ENCODE data around the gene KDM4D.

The KDM4D gene

GRCh38 chr11:94987378-94987777, 13.9 kb downstream of the KDM4D start:
- TF ChIP-seq CTCF (IDR thresholded peaks at IDR 0.05), result no peak
- Mint-ChIP-seq H3K36me3 (ENCODE audit: low read depth) (no peaks in the 10 kb centered on the region), H3K9me3 (no peaks in the 10 kb centered on the region), H3K27me3 (ENCODE audit: low read depth, poor library complexity) (peaks cover 33% of the 10 kb centered on the region), H3K4me3 (no peak overlapping the region), H3K27ac (no peak overlapping the region), H3K4me1 (no peaks in the 10 kb centered on the region)
- DNase-seq, result no peak

GRCh38 chr11:94988748-94989147, 15.2 kb downstream of the KDM4D start:
- peaks cover 36% of the 10 kb centered on the region for H3K27me3 Mint-ChIP-seq (ENCODE audit: low read depth, poor library complexity)
- H3K4me1 Mint-ChIP-seq, result no peaks in the 10 kb centered on the region
- H3K27ac Mint-ChIP-seq, result no peak overlapping the region
- no peak for TF ChIP-seq CTCF (IDR thresholded peaks at IDR 0.05)
- no peak for DNase-seq
- H3K9me3 Mint-ChIP-seq, result no peaks in the 10 kb centered on the region
- H3K4me3 Mint-ChIP-seq, result no peak overlapping the region
- H3K36me3 Mint-ChIP-seq (ENCODE audit: low read depth), result no peaks in the 10 kb centered on the region

- no peaks in the 10 kb centered on the region for H3K9me3 Mint-ChIP-seq
- H3K4me3 Mint-ChIP-seq, result no peak overlapping the region
- TF ChIP-seq CTCF (IDR thresholded peaks at IDR 0.05), result no peak
- H3K36me3 Mint-ChIP-seq (ENCODE audit: low read depth), result peaks cover 17% of the 10 kb centered on the region
- H3K27me3 Mint-ChIP-seq (ENCODE audit: low read depth, poor library complexity), result peaks cover 24% of the 10 kb centered on the region
- H3K4me1 Mint-ChIP-seq, result no peaks in the 10 kb centered on the region
- DNase-seq, result no peak
- no peak overlapping the region for H3K27ac Mint-ChIP-seq
These were observed 20.0 kb downstream of the KDM4D start for GRCh38 chr11:94993400-94993943.

- peaks cover 6% of the 10 kb centered on the region for H3K27me3 Mint-ChIP-seq (ENCODE audit: low read depth, poor library complexity)
- no peaks in the 10 kb centered on the region for H3K4me1 Mint-ChIP-seq
- TF ChIP-seq CTCF (IDR thresholded peaks at IDR 0.05), result no peak
- no peaks in the 10 kb centered on the region for H3K9me3 Mint-ChIP-seq
- H3K27ac Mint-ChIP-seq, result no peak overlapping the region
- no peak overlapping the region for H3K4me3 Mint-ChIP-seq
- H3K36me3 Mint-ChIP-seq (ENCODE audit: low read depth), result peaks cover 38% of the 10 kb centered on the region
- no peak for DNase-seq
These were observed 23.9 kb downstream of the KDM4D start for GRCh38 chr11:94997437-94997836.

- Mint-ChIP-seq H3K4me3 (no peak overlapping the region), H3K27me3 (ENCODE audit: low read depth, poor library complexity) (peaks cover 3% of the 10 kb centered on the region), H3K9me3 (no peaks in the 10 kb centered on the region), H3K36me3 (ENCODE audit: low read depth) (peaks cover 38% of the 10 kb centered on the region), H3K27ac (no peak overlapping the region), H3K4me1 (no peaks in the 10 kb centered on the region)
- no peak for DNase-seq
- no peak for TF ChIP-seq CTCF (IDR thresholded peaks at IDR 0.05)
These were observed 24.8 kb downstream of the KDM4D start for GRCh38 chr11:94998285-94998684.

GRCh38 chr11:95003716-95004115, 30.2 kb downstream of the KDM4D start:
- peaks cover 18% of the 10 kb centered on the region for H3K36me3 Mint-ChIP-seq (ENCODE audit: low read depth)
- no peak overlapping the region for H3K4me3 Mint-ChIP-seq
- no peak overlapping the region for H3K27ac Mint-ChIP-seq
- peaks cover 17% of the 10 kb centered on the region for H3K27me3 Mint-ChIP-seq (ENCODE audit: low read depth, poor library complexity)
- no peak for DNase-seq
- no peaks in the 10 kb centered on the region for H3K4me1 Mint-ChIP-seq
- no peak for TF ChIP-seq CTCF (IDR thresholded peaks at IDR 0.05)
- peaks cover 16% of the 10 kb centered on the region for H3K9me3 Mint-ChIP-seq

Measured in nephron progenitor cell (in vitro differentiated cells).